Right hindlimb (tissue), 1 donor: ENCODE results near the gene IFIT1B.

Source experiments
- DNase-seq: peaks from one replicate; pipeline ENCODE4 v3.0.0-alpha.2; 2018

Gene IFIT1B

DNA sequence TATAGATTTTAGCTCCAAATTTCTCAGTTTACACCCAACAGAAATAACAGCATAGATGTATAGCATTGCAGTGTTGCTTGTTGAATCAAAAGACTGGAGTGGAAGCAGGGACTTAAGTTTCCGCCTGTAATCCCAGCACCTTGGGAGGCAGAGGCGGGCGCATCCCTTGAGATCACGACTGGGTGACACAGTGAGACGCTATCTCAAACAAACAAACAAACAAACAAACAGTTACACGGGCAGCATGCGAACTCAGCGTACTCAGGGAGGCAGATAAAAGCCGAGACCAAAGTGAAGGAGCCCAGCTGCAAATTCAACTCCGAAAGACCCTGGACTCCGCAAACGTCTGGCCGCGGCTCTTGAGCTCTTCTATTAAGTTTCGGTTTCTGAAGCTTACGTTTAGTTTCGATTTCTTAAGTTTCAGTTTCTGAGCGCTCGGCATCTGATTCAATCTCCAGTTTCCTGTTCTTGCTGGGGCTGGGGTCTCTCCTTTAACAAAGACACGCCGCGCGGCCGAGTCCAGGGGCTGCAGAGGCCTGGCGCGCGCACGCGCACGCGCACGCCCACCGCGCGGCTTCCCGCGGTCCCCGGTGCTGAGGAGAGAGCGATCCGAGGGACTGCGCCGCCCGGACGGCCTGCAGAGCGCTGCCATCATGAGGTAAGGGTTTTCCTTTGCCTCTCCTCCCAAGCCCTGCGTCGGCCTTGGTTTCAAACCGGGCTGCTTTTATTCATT is 36.5 kb downstream of the IFIT1B start, which contains the start of gene IFIT5:
IFIT5 (plus strand) TSS at position 423 of the 733 bp plus-strand sequence; CDS start at position 654, 231 bp downstream.
- peak; percentile 89 for DNase-seq

DNA sequence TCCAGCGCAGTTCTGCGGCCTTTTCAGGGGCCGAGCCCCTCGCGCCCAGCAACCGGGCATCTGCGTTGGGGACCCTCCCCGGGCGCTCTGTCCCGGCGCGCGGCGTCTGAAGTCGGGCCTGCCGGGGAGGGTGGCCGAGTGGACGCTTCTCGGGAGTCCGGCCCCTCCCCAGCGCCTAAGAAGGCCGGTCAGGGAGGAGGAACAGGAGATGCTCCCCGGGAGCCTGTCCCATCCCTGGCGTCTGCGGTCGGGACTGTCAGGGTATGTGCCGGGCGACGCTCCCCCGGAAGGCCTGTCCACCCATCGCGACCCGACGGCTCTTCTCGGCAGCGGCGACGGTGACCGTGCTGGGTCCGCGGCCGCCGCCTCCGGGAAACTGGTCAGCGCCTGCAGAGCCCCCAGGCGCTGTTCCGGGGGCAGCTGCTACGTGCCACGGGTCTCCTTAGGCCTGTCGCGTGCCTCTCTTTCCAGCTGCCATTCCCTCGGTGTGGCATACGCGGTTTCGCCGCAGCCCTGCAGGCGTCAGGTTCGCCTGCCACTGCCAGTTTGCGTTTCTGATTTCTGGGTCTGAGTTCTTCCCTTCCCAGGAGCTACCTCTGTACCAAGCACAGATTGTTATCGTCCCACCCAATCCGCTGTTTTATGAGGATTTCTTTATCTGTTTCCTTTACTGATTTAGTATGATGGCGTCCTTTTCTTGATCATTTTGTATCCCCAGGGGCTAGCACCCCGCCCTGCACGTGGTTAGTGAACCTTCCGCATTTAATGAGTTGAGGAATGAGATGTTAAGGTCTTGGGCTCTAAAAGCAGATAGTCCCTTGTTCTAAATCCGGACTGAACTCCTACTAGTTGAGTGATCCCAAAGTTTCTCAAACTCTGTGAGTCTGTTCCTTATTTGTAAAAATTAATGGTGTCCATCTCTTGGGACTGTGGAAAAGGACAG is 37.3 kb downstream of the IFIT1B start:
- peak; percentile 72 for DNase-seq

DNA sequence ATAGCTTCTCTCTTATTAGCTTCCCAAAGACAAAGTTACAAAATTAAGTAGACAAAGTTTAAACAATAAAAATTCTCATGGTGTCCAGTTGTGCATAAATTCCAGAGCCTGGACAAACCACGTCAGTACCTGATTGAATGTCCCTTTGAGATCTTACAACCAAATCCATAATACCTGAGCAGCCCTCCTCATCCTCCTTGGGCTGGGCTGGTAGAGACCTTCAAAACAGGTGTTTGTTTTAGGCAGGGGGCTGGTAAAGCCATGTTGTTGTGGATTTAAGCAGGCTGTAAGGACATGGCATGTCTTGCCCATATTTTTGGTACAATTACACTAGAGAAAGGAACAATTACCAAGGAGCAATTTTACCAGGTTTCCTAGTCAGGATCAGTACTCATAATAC is 38.6 kb downstream of the IFIT1B start:
- DNase-seq: no peak

DNA sequence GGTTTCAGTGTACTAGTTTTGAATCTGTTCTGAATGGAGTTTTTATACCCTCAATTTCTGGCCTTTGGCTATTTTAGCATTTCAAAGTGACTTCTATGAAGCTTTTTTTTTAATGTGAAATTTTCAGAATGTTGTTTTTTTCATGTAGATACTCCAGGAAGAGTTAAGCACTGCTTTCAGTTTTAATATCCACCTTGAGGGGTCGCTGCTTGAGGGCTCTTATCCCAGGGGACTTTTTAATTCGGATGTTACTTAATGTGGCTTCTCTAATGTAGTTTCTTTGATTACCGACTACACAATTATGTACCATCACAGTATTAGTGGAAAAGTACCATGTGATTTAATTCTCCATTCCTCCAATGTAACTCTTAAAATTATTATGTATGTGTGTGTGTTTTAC is 41.7 kb downstream of the IFIT1B start:
- DNase-seq: no peak

DNA sequence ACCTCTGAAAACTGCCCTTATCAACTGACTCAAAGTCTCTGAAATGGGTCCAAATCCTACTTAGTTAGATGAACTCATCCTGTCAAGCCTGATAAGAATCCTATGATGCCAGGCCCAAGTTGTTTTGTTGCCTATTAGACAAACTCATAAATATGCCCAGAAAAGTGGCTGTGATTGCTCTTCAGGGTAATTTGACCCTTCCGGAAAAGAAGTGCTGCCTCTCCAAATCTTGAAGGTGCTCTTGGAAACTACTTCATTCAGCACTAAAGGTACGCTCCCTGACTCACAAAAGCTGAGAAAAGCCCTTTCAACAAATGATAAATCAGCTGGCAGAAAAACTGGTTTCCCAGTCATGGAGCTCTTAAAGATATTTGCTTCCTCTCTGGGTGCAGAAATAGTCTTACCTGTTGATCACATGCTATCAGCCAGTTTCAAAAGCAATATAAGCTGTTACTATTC is 43.2 kb downstream of the IFIT1B start:
- DNase-seq: no peak

DNA sequence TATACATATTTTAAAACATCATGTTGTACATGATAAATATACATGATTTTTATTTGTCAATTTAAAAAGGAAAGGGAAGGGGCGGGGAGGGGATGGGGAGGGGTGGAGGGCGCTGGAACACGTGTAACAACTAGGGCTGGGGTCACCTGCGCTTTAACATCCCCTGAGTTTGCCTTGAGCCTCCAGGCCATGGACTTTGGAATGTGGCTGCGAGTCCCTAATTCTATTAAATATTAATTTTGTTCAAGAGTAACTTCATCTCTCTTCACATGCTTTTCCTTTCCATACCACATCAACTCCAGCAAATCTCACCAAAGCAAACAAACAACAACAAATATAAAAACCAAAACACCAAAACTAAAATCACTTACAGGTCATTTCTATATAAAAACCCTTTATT is 47.1 kb downstream of the IFIT1B start:
- no peak for DNase-seq

DNA sequence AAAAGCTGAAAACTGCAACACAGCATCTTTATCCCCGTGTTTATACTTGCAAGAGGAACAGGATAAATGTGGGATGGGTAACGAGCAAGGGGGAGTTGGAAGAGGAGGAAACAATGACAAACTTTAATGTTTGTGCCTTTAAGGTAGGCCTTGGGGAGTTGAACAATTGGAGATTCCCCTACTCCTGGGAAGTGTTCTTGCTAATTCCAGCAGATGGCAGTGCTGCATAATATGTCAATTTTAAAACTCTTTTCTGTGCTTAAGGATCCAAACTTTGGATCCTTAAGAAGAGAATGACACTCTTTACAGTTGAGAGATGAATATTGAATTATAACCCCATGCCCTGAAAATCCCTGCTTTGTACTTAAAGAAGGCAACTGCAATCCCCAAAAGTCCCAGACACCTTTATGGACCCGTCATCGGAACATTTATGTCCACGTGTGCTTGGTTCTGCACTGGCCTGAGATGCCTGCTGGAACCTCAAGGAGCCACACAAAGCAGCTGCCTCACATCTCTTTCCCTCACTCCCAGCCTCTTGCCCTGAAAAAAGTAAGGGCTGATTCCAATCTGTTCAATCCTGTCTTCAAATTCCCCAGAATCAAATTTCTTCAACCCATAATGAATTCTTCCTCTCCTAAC is 48.5 kb downstream of the IFIT1B start:
- no peak for DNase-seq

DNA sequence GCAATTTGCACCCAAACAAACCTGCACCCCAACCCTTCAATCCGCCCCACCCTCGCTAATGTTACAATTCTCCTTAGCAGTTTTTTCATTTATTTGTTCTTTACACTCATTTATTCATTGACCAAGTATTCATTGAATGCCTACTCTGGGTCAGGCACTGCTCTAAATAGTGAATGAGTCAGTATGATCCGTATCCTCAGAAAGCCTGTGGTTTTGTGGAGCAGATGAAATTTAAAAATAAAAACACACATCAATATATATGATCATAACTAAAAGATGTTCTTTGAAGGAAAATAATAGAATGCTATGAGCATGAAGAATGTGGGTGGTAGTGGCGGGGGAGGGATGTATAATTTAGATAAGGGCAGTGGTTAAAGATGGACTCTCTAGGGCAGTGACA is 49.8 kb downstream of the IFIT1B start:
- no peak for DNase-seq

DNA sequence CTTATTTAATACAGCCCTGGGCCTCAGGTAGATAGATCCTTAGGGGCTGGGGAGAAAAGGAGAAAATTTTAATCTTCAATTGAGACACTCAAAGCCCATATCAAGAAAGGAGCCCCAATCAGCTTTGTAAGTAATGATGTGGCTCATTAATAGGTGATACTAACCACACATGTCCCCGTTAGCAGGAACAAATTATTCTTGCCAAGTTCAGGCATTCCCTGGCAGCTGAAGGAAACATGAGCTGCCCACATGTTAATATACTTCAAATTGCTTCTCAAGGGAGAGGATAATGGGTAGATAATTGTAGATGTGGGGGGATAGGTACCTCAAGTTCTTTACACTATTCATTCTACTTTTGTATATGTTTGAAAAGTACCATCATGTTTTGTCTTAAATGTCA is 51.0 kb downstream of the IFIT1B start:
- DNase-seq: no peak

DNA sequence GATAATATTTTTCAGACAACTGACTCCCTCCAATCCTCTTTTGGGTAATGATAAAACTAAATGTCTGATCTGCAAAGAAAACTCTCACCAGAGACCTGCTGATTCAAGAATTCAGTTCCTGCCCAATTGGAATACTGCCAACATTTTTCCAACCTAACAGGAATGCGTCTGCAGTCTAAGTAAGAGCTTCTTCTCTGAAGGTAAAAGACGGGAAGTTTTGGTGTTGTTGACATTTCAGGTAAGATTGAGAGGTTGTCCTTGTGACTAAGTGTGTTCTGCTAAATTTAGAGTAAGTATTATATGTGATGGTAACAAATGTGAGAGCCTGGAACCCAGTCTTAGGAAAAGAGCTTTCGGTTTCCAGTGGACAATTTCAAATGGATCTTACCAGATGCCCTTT is 54.1 kb downstream of the IFIT1B start:
- no peak for DNase-seq
